Eye (tissue), 1 donor: ENCODE measurements around the gene TGFBR1.
A peak's percentile ranks its signal among the peaks of the same experiment; 100 is the strongest.

ENCODE experiments used
- DNase-seq: peaks from one replicate; pipeline ENCODE4 v3.0.0-alpha.2; 2015

TGFBR1 gene

GRCh38 chr9:99138424-99139284 is 33.7 kb downstream of the TGFBR1 start:
- DNase-seq = no peak

GRCh38 chr9:99139868-99140267 is 35.0 kb downstream of the TGFBR1 start:
- no peak for DNase-seq

- DNase-seq = peak; percentile 76
Measured at GRCh38 chr9:99140685-99141314, 35.9 kb downstream of the TGFBR1 start.

- no peak for DNase-seq
Measured at GRCh38 chr9:99141849-99142248, 36.9 kb downstream of the TGFBR1 start.

GRCh38 chr9:99142275-99142674 is 37.4 kb downstream of the TGFBR1 start:
- DNase-seq = no peak

- no peak for DNase-seq
Measured at GRCh38 chr9:99143655-99144054, 38.7 kb downstream of the TGFBR1 start.

- no peak for DNase-seq
Measured at GRCh38 chr9:99144966-99145365, 40.1 kb downstream of the TGFBR1 start.

DNA sequence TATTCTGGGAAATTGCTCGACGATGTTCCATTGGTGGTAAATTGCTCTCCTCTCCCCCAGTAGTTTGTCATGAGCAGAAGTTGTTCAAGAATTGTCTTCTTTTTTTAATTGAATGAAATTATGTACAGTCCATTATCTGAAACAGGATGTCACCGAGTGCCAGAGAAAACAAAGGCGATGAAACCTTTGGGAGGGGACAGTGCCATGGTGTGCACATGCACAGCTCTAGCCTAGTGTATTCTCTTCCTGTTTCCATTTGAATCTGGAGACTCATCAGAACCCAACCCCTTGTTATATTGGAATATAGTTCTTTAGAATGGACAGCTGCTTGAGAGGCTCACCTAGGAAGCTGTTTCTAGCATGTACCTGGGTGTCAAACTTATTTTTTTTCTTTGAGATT is 41.7 kb downstream of the TGFBR1 start:
- no peak for DNase-seq

DNA sequence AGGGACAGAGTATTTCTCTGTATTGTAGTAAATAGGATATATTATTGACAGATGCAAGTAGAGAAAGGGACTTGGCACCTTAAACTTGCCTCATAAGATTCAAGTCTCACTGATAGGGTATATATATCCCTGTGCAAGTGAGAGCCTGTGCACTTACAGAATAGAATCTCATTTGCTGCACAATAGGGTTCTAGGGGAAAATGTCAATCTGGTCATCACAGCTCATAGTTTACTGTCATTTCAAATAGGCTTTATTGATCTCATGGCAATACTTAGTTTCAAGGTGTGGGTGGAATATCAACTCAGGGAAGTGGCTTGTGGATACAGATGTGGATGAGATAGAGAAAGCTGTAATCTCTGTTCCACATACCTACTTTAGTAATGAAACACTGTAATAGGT is 42.3 kb downstream of the TGFBR1 start:
- no peak for DNase-seq

DNA sequence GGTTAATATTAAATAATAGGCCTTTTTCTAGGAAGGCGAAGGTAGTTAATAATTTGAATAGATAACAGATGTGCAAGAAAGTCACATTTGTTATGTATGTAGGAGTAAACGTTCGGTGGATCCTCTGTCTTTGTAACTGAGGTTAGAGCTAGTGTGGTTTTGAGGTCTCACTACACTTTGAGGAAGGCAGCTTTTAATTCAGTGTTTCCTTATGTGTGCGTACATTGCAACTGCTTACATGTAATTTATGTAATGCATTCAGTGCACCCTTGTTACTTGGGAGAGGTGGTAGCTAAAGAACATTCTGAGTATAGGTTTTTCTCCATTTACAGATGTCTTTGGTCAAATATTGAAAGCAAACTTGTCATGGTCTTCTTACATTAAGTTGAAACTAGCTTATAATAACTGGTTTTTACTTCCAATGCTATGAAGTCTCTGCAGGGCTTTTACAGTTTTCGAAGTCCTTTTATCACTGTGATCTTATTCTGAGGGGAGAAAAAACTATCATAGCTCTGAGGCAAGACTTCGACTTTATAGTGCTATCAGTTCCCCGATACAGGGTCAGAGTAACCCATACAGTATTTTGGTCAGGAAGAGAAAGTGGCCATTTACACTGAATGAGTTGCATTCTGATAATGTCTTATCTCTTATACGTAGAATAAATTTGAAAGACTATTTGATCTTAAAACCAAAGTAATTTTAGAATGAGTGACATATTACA is 45.7 kb downstream of the TGFBR1 start:
- no peak for DNase-seq

GRCh38 chr9:99154356-99154755 is 49.4 kb downstream of the TGFBR1 start:
- no peak for DNase-seq

DNA sequence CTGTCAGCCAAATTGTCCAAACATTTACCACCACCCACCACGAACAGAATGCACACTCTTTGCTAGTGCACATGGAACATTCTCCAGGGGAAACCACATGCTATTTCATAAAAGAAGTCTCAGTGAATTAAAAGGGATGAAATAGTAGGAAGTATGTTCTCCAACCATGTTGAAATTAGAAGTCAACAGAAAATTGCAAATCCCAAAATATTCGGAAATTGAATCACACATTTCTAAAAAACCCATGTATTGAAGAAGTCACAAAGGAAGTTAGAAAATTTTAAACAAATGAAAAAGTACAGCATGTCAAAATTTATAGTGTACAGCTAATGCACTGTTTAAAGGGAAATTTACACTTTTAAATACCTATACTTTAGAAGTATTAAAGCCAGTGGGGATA is 50.8 kb downstream of the TGFBR1 start:
- DNase-seq = no peak

DNA sequence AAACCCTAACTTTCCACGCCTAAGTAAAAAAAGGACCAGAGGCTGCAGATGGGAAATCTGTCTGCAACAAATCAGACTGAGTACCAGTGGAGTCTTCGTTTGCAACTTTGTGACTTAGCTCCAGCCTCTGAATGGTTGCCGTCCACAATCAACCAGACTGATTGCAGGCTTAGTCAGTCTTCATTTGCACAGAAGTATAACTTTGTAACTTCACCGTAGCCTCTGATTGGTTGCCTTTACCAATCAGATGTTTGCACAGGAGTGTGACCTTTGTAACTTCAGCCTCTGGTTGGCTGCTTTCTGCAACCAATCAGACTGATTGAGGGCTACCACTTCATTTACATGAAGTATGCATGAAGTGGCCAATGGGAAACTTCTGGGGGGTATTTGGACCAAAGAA is 53.7 kb downstream of the TGFBR1 start:
- no peak for DNase-seq

GRCh38 chr9:99160173-99160572 is 55.3 kb downstream of the TGFBR1 start:
- DNase-seq = no peak

DNA sequence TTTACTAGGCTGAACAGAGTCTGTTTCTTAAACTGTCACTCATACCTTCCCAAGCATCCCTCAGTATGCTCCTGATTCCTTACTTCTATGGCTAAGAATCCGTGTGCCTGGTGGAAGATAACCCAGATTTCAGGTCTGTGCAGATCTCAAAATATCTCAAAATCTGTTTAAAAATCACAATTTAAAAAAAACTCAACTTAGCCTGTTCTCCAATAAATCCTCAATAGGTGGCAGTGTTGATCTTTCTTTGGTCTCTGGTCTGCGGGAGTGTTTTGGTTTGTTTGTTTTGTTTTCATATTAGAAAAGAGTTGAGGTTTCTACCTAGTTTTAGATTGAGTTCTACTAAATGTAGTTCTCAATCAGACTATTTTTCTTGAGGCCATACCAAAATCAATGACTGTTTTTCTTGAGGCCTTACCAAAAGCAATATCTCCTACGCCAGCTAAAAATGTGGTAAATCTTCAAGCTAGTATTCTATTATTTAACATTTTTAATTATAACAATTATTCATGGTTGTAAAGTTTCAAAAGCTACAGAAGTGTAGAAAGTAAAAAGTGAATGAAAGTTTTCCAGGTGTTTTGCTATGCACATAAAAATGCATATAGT is 57.9 kb downstream of the TGFBR1 start:
- DNase-seq = peak; percentile 82

DNA sequence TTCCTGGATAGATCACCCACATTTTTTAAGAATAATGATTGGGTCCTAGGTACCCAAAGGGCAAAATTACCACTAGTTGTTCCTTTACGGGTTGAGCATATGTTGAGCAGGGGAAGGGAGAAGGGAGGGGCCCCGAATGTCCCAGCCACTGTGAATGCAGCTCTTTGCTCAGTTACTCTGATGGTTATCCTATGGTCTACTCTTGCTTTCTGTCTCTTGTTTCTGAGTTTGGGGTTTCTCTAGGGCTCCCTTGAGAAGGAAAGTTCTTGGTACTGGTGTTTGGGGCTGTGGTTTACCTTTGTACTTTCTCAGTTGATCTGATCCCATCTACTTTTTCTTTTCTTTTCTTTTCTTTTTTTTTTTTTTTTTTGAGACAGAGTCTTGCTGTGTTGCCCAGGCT is 61.2 kb downstream of the TGFBR1 start:
- no peak for DNase-seq

- no peak for DNase-seq
Measured at GRCh38 chr9:99167119-99167518, 62.2 kb downstream of the TGFBR1 start.

DNA sequence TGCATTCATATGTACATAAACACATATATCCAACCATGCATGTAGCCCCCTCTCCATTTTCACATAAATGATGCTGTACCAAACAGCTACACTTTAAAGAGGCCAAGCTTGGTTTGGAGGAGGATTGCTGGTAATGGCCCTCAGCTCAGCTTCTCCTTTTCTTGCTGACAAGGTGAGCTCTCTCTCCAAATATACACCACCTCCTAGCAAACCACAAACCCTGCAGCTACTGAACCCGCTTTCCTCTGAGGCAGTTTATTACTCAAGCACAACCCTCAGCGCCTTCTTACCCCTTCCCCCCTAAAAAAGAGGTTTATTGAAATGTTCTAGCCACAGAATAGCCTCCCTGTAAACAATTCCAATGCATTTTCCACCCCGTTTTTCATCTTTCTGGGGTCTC is 62.8 kb downstream of the TGFBR1 start:
- DNase-seq = no peak

DNA sequence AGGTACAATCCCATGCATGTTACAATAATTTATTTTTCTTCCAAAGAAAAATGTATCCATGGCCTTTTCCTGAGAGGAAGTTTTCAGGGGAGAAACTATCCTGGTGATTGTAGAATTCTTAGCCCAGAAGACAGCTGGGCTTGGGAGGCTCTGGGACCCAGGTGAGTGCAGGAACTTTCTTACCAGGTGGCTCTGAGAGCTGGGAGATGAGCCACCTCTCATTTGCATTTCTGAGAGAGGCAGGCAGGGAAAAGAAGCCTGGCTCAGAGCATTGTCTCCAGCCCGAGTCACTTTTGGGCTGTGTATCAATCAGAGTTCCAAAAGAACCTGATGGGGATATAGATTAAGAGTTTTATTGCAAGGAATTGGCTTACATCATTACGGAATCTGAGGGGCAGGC is 64.2 kb downstream of the TGFBR1 start:
- no peak for DNase-seq

- DNase-seq = peak; percentile 91
Measured at GRCh38 chr9:99169982-99170761, 65.3 kb downstream of the TGFBR1 start.

- peak; percentile 79 for DNase-seq
Measured at GRCh38 chr9:99171225-99172123, 66.6 kb downstream of the TGFBR1 start.
